GM12801 (cell line): ENCODE results near the gene ZSCAN16.

Experiments used
- CTCF ChIP-seq: IDR thresholded peaks from one replicate; pipeline ENCODE4 v1.5.1; 2011; ENCODE audit warnings: control low read depth; ENCODE audit not compliant: insufficient read length; ENCODE audit errors: extremely low read depth

ZSCAN16 gene

GRCh38 chr6:28160233-28160632, 35.8 kb downstream of the ZSCAN16 start:
- TF ChIP-seq CTCF: no peak

GRCh38 chr6:28161410-28162079, 37.1 kb downstream of the ZSCAN16 start:
- no peak for TF ChIP-seq CTCF

- TF ChIP-seq CTCF: no peak
These were observed 41.2 kb downstream of the ZSCAN16 start for GRCh38 chr6:28165563-28165962.

GRCh38 chr6:28167068-28167467, 42.7 kb downstream of the ZSCAN16 start:
- TF ChIP-seq CTCF: no peak

- TF ChIP-seq CTCF: no peak
These were observed 43.5 kb downstream of the ZSCAN16 start for GRCh38 chr6:28167926-28168325.

GRCh38 chr6:28171271-28171670, 46.9 kb downstream of the ZSCAN16 start:
- no peak for TF ChIP-seq CTCF

- no peak for TF ChIP-seq CTCF
These were observed 47.6 kb downstream of the ZSCAN16 start for GRCh38 chr6:28172006-28172405.

- no peak for TF ChIP-seq CTCF
These were observed 52.0 kb downstream of the ZSCAN16 start for GRCh38 chr6:28176373-28176772.
